Hindlimb muscle (tissue), 1 donor: ENCODE measurements around the gene CPM. TPM values are rescaled to one million over a fixed set of nuclear protein-coding genes. Genes with fewer than 3 reads are reported as not detected.

ENCODE experiments used
- DNase-seq: peaks from one replicate; pipeline ENCODE4 v3.0.0-alpha.2; 2013
- polyA plus RNA-seq: library from polyadenylated mRNA; unstranded; fragments of 120-200 nt; gene quantifications from one replicate; pipeline ENCODE4 v1.2.1, GENCODE V29; 2013; ENCODE audit not compliant: insufficient read length

The CPM gene
- polyA plus RNA-seq: 4.6 TPM

GRCh38 chr12:68932961-68933893, at the start of gene CPM:
CPM (minus strand) TSS chr12:68933171; CDS start chr12:68932837, 334 bp downstream.
- DNase-seq: peak; percentile 61

GRCh38 chr12:68981516-68981915, 48.5 kb upstream of the CPM start:
- DNase-seq: no peak

- no peak for DNase-seq
These were observed 47.7 kb upstream of the CPM start for GRCh38 chr12:68980476-68981212.

GRCh38 chr12:68978678-68979077, 45.7 kb upstream of the CPM start:
- DNase-seq: no peak

GRCh38 chr12:68977909-68978610, 45.1 kb upstream of the CPM start:
- no peak for DNase-seq

- no peak for DNase-seq
These were observed 44.4 kb upstream of the CPM start for GRCh38 chr12:68977335-68977734.

- DNase-seq: no peak
These were observed 43.4 kb upstream of the CPM start for GRCh38 chr12:68976395-68976841.

- no peak for DNase-seq
These were observed 42.8 kb upstream of the CPM start for GRCh38 chr12:68975811-68976210.

GRCh38 chr12:68972595-68972994, 39.6 kb upstream of the CPM start:
- no peak for DNase-seq

GRCh38 chr12:68971404-68971803, 38.4 kb upstream of the CPM start:
- DNase-seq: no peak

GRCh38 chr12:68970951-68971350, 38.0 kb upstream of the CPM start:
- DNase-seq: no peak

- DNase-seq: no peak
These were observed 37.3 kb upstream of the CPM start for GRCh38 chr12:68970306-68970705.

- no peak for DNase-seq
These were observed 34.1 kb upstream of the CPM start for GRCh38 chr12:68967046-68967445.

GRCh38 chr12:68963856-68964745, 31.1 kb upstream of the CPM start:
- no peak for DNase-seq

- DNase-seq: no peak
These were observed 30.2 kb upstream of the CPM start for GRCh38 chr12:68962877-68963855.

- DNase-seq: peak; percentile 31
These were observed 27.0 kb upstream of the CPM start for GRCh38 chr12:68959891-68960464.

GRCh38 chr12:68959143-68959858, 26.3 kb upstream of the CPM start:
- DNase-seq: no peak

- DNase-seq: no peak
These were observed 25.4 kb upstream of the CPM start for GRCh38 chr12:68958322-68958721.

- DNase-seq: no peak
These were observed 24.3 kb upstream of the CPM start for GRCh38 chr12:68957273-68957672.
